ENCODE measurements around the gene PGR. TPM values are rescaled to one million over a fixed set of nuclear protein-coding genes. Genes with fewer than 3 reads are reported as not detected.

The PGR gene
- total RNA-seq, 1 experiment from 2014 or later: 0.31 TPM

DNA sequence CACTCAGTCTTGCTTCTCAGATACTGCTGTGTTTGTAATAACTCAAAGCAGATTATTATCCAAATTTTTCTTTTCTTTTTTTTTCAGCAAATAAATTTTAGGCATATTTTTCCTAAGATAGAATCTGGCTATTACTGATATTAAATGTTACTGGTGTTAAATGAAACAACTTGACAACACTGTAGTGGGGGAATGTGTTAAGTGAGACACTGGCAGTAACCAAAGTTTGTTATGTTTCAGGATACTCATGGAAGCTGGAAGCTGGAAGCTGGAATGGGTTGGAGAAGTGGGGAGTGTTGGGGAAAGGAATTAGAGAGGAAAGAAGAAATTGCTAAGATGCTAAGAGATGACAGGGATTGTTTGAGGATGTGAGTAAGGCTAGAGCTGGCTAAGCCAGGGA lies 24.9 kb downstream of the PGR start:
- DNase-seq: no peak
- no peaks in the 10 kb centered on the region for H3K36me3 ChIP-seq (replicated peaks; ENCODE audit: control insufficient read depth, insufficient read depth, low read length)
- H3K4me3 ChIP-seq (ENCODE audit: insufficient read depth, low read depth, low read length): no peak overlapping the region

GRCh38 chr11:101103433-101103832 lies 26.2 kb downstream of the PGR start:
- no peaks in the 10 kb centered on the region for H3K27me3 ChIP-seq (ENCODE audit: control insufficient read depth, insufficient read depth, low read length)
- no peak for DNase-seq
- H3K36me3 ChIP-seq (replicated peaks; ENCODE audit: control insufficient read depth, insufficient read depth, low read length): no peaks in the 10 kb centered on the region
- H3K4me3 ChIP-seq (ENCODE audit: insufficient read depth, low read depth, low read length): no peak overlapping the region

More for the DNA sequence above, 24.9 kb downstream of the PGR start:
- H3K27me3 ChIP-seq (ENCODE audit: control insufficient read depth, insufficient read depth, low read length): no peaks in the 10 kb centered on the region

DNA sequence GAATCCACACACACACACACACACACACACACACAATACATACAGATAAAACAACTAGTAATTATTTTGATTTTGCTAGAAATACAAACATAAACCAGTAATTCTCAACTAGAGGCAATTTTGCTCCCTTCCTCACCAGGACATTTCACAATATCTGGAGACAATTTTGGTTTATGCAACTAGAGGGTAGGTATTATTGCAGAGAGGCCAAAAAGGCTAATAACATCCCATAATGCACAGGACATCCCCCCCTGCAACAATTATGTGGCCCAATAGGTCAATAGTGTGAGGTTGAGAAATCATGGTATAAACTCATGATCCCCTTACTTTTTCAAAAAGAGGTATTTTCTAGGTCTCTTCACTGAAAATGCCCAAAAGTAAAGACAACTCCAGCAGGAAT lies 29.0 kb downstream of the PGR start:
- Histone ChIP-seq H3K27me3 (ENCODE audit: control insufficient read depth, insufficient read depth, low read length) (no peaks in the 10 kb centered on the region), H3K36me3 (replicated peaks; ENCODE audit: control insufficient read depth, insufficient read depth, low read length) (no peaks in the 10 kb centered on the region), H3K4me3 (ENCODE audit: insufficient read depth, low read depth, low read length) (no peak overlapping the region)
- DNase-seq: no peak

- no peak overlapping the region for H3K4me3 ChIP-seq (ENCODE audit: insufficient read depth, low read depth, low read length)
- DNase-seq: no peak
- H3K27me3 ChIP-seq (ENCODE audit: control insufficient read depth, insufficient read depth, low read length): no peaks in the 10 kb centered on the region
- no peaks in the 10 kb centered on the region for H3K36me3 ChIP-seq (replicated peaks; ENCODE audit: control insufficient read depth, insufficient read depth, low read length)
Observed at GRCh38 chr11:101096036-101096704, 33.4 kb downstream of the PGR start.

DNA sequence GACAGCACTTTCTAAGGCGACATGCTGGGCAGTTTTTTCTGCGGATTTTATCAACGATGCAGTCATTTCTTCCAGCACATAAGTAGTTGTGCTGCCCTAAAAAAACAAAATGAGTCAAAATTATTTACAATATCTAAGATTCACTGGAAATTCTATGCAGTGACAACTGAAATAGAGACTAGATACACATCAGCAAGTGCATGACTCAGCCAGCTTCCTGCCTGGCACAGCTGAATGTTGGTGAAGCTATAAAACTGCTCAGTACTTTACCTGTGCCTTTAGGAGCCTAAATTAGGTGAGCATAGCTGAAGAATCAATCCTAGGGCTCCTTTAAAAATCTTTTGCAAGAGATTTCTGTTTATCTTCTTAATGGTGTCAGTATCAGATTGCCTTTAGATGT lies 37.8 kb downstream of the PGR start:
- no peaks in the 10 kb centered on the region for H3K36me3 ChIP-seq (replicated peaks; ENCODE audit: control insufficient read depth, insufficient read depth, low read length)
- no peaks in the 10 kb centered on the region for H3K27me3 ChIP-seq (ENCODE audit: control insufficient read depth, insufficient read depth, low read length)
- no peak for DNase-seq
- no peak overlapping the region for H3K4me3 ChIP-seq (ENCODE audit: insufficient read depth, low read depth, low read length)

GRCh38 chr11:101090679-101091270 lies 38.8 kb downstream of the PGR start:
- H3K36me3 ChIP-seq (replicated peaks; ENCODE audit: control insufficient read depth, insufficient read depth, low read length): no peaks in the 10 kb centered on the region
- H3K27me3 ChIP-seq (ENCODE audit: control insufficient read depth, insufficient read depth, low read length): no peaks in the 10 kb centered on the region
- no peak for DNase-seq
- no peak overlapping the region for H3K4me3 ChIP-seq (ENCODE audit: insufficient read depth, low read depth, low read length)

- no peaks in the 10 kb centered on the region for H3K36me3 ChIP-seq (replicated peaks; ENCODE audit: control insufficient read depth, insufficient read depth, low read length)
- H3K27me3 ChIP-seq (ENCODE audit: control insufficient read depth, insufficient read depth, low read length): no peaks in the 10 kb centered on the region
- no peak for DNase-seq
- no peak overlapping the region for H3K4me3 ChIP-seq (ENCODE audit: insufficient read depth, low read depth, low read length)
Observed at GRCh38 chr11:101083335-101083734, 46.3 kb downstream of the PGR start.

GRCh38 chr11:101082813-101083212 lies 46.8 kb downstream of the PGR start:
- no peak for DNase-seq
- H3K27me3 ChIP-seq (ENCODE audit: control insufficient read depth, insufficient read depth, low read length): no peaks in the 10 kb centered on the region
- no peaks in the 10 kb centered on the region for H3K36me3 ChIP-seq (replicated peaks; ENCODE audit: control insufficient read depth, insufficient read depth, low read length)
- no peak overlapping the region for H3K4me3 ChIP-seq (ENCODE audit: insufficient read depth, low read depth, low read length)

- no peak for DNase-seq
- Histone ChIP-seq H3K27me3 (ENCODE audit: control insufficient read depth, insufficient read depth, low read length) (no peaks in the 10 kb centered on the region), H3K4me3 (ENCODE audit: insufficient read depth, low read depth, low read length) (no peak overlapping the region), H3K36me3 (replicated peaks; ENCODE audit: control insufficient read depth, insufficient read depth, low read length) (no peaks in the 10 kb centered on the region)
Observed at GRCh38 chr11:101063706-101064105, 65.9 kb downstream of the PGR start.

GRCh38 chr11:101061606-101062005 lies 68.0 kb downstream of the PGR start:
- Histone ChIP-seq H3K27me3 (ENCODE audit: control insufficient read depth, insufficient read depth, low read length) (no peaks in the 10 kb centered on the region), H3K4me3 (ENCODE audit: insufficient read depth, low read depth, low read length) (no peak overlapping the region), H3K36me3 (replicated peaks; ENCODE audit: control insufficient read depth, insufficient read depth, low read length) (no peaks in the 10 kb centered on the region)
- DNase-seq: no peak

- H3K36me3 ChIP-seq (replicated peaks; ENCODE audit: control insufficient read depth, insufficient read depth, low read length): no peaks in the 10 kb centered on the region
- H3K4me3 ChIP-seq (ENCODE audit: insufficient read depth, low read depth, low read length): no peak overlapping the region
- DNase-seq: no peak
- H3K27me3 ChIP-seq (ENCODE audit: control insufficient read depth, insufficient read depth, low read length): no peaks in the 10 kb centered on the region
Observed at GRCh38 chr11:101059331-101059730, 70.3 kb downstream of the PGR start.

DNA sequence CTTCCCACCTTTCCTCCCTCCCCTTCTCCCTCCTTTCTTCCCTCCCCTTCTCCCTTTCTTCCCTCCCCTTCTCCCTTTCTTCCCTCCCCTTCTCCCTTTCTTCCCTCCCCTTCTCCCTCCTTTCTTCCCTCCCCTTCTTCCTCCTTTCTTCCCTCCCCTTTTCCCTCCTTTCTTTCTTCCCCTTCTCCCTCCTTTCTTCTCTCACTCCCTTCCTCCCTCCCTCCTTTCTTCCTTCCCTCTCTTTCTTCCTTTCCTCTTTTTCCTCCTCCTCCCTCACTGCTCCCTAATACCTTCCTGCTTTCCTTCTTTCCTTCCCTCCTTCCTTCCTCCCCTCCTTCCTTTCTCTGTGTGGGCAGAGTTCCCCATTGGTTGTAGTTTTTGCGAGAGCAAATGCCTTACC lies 76.1 kb downstream of the PGR start:
- Histone ChIP-seq H3K27me3 (ENCODE audit: control insufficient read depth, insufficient read depth, low read length) (no peaks in the 10 kb centered on the region), H3K36me3 (replicated peaks; ENCODE audit: control insufficient read depth, insufficient read depth, low read length) (no peaks in the 10 kb centered on the region), H3K4me3 (ENCODE audit: insufficient read depth, low read depth, low read length) (no peak overlapping the region)
- no peak for DNase-seq

DNA sequence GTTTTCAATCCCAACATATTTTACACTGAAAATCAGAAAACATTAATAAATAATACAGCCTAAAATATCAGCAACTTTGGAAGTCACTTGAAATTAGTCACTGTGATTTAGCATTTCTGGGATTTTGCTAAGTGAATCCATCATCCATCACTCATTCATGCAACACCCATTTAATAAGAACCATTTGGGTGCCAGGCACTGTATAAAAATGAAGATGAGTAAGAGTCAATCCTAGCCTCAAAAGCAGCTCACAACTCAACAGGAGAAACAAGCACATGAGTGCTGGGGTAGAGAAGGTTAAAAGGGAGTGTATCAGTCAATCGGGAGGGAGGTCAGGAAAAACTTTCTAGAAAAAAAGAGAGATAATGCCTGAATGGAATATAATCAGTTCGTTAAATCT lies 77.9 kb downstream of the PGR start:
- DNase-seq: no peak

DNA sequence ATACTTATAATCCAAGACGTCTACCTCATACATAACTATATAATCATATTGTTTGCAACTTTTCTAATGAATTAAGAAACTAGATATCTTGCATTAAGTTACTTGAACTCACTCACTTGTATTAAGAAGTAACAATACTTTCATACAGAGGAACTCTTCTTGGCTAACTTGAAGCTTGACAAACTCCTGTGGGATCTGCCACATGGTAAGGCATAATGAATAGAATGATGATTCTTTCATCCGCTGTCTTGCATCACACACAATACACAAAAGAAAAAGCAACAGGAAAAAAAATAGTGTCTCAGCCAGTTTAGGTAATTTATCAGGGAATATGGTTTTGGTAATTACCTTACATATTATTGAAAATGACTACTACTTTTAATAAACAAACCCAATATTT lies 79.8 kb downstream of the PGR start:
- H3K36me3 ChIP-seq (replicated peaks; ENCODE audit: control insufficient read depth, insufficient read depth, low read length): no peaks in the 10 kb centered on the region
- no peak for DNase-seq
- no peaks in the 10 kb centered on the region for H3K27me3 ChIP-seq (ENCODE audit: control insufficient read depth, insufficient read depth, low read length)
- H3K4me3 ChIP-seq (ENCODE audit: insufficient read depth, low read depth, low read length): no peak overlapping the region

More for the DNA sequence above, 77.9 kb downstream of the PGR start:
- H3K36me3 ChIP-seq (replicated peaks; ENCODE audit: control insufficient read depth, insufficient read depth, low read length): no peaks in the 10 kb centered on the region
- H3K27me3 ChIP-seq (ENCODE audit: control insufficient read depth, insufficient read depth, low read length): no peaks in the 10 kb centered on the region
- H3K4me3 ChIP-seq (ENCODE audit: insufficient read depth, low read depth, low read length): no peak overlapping the region

- Histone ChIP-seq H3K36me3 (replicated peaks; ENCODE audit: control insufficient read depth, insufficient read depth, low read length) (no peaks in the 10 kb centered on the region), H3K4me3 (ENCODE audit: insufficient read depth, low read depth, low read length) (no peak overlapping the region), H3K27me3 (ENCODE audit: control insufficient read depth, insufficient read depth, low read length) (no peaks in the 10 kb centered on the region)
- DNase-seq: no peak
Observed at GRCh38 chr11:101049123-101049522, 80.5 kb downstream of the PGR start.

Measured in H7 (cell line).